ENCODE data around the gene UBLCP1. TPM values are rescaled to one million over a fixed set of nuclear protein-coding genes. Genes with fewer than 3 reads are reported as not detected.

UBLCP1 gene
- total and polyA plus RNA-seq, 2 of the 13 experiments (the other 11 are each of a cell fraction or from before 2014, with no cell fraction given), result 6.5 to 12.6 TPM

- Histone ChIP-seq H3K79me2 (ENCODE audit: insufficient read depth, low read length) (no peaks in the 10 kb centered on the region), H3K27me3 (ENCODE audit: control insufficient read depth in 1 of 2, insufficient read depth in 2 of 2, low read length in 2 of 2) (no peaks in the 10 kb centered on the region; a peak in 1 of 5 replicates), H3K27ac (ENCODE audit: extremely low read length, insufficient read depth, low read length) (no peak overlapping the region), H3K4me1 (ENCODE audit: insufficient read depth, low read length) (peaks cover 28% of the 10 kb centered on the region), H3K9ac (ENCODE audit: insufficient read depth, low read depth, low read length) (no peak overlapping the region), H2AFZ (ENCODE audit: low read length) (no peak overlapping the region), H3K4me2 (ENCODE audit: low read depth, low read length) (peak overlapping the region; percentile 56; the same call in 1 of the 2 replicates), H4K20me1 (ENCODE audit: insufficient read depth, low read length) (no peaks in the 10 kb centered on the region), H3K36me3 (replicated peaks in 1 of 2; ENCODE audit: control insufficient read depth in 1 of 2, insufficient read depth in 2 of 2, low read length in 2 of 2) (no peaks in the 10 kb centered on the region), H3K4me3 (replicated peaks in 1 of 3; ENCODE audit: insufficient read depth in 1 of 3, low read depth in 2 of 3, low read length in 3 of 3) (no peak overlapping the region), H3K9me3 (ENCODE audit: low read length) (no peaks in the 10 kb centered on the region)
- ChIA-PET POLR2A (no interaction called here), CTCF (ENCODE audit: low intra/inter-chr PET ratio, low total read pairs) (no interaction called here)
- no TSS peak for BruUV-seq (replicated peaks)
- WGBS (ENCODE audit: low lambda C conversion rate), result 5% methylated on average over 6 of the region's 6 CpGs
- in situ Hi-C loops (cut with HindIII; ENCODE audit: extremely low pct_ligation_motif_present, low pct_unique_long_range_greater_than_20kb) (no loop called here), intact Hi-C loops (cut with micrococcal nuclease; ENCODE audit: unreplicated experiment) (no loop called here)
- DNase-seq (ENCODE audit: low spot score), result peak; percentile 73
- ATAC-seq, result peak; percentile 93
- FAIRE-seq, result peak; percentile 88
- TF ChIP-seq STAG1 (CRISPR knock-in tag; IDR thresholded peaks at IDR 0.05) (no peak), SNAPC2 (CRISPR knock-in tag; IDR thresholded peaks at IDR 0.05) (no peak), ZHX2 (IDR thresholded peaks at IDR 0.05; ENCODE audit: low read depth) (no peak), ZHX2 (CRISPR knock-in tag; IDR thresholded peaks at IDR 0.05; ENCODE audit: borderline replicate concordance) (no peak), DNMT1 (CRISPR knock-in tag; IDR thresholded peaks at IDR 0.05) (no peak), ZFP36L2 (CRISPR knock-in tag; IDR thresholded peaks at IDR 0.05) (no peak), ZNF333 (CRISPR knock-in tag; IDR thresholded peaks at IDR 0.05; ENCODE audit: borderline replicate concordance) (no peak), MED1 (CRISPR knock-in tag; IDR thresholded peaks at IDR 0.05) (0 out of 2 replicates have a peak, but pooled peaks have one; percentile 30), FOSL1 (CRISPR knock-in tag; IDR thresholded peaks at IDR 0.05; ENCODE audit: borderline replicate concordance) (no peak), ZNF567 (CRISPR knock-in tag; IDR thresholded peaks at IDR 0.05; ENCODE audit: borderline replicate concordance) (no peak), ZNF558 (CRISPR knock-in tag; IDR thresholded peaks at IDR 0.05; ENCODE audit: borderline replicate concordance) (no peak), ZNF616 (CRISPR knock-in tag; IDR thresholded peaks at IDR 0.05; ENCODE audit: low read depth) (no peak), ZBTB42 (CRISPR knock-in tag; IDR thresholded peaks at IDR 0.05) (no peak), NCOA2 (CRISPR knock-in tag; IDR thresholded peaks at IDR 0.05) (peak; percentile 51; the same call in 1 of the 2 replicates), SKIL (CRISPR knock-in tag; IDR thresholded peaks at IDR 0.05; ENCODE audit: borderline replicate concordance) (no peak), NPAS2 (CRISPR knock-in tag; IDR thresholded peaks at IDR 0.05; ENCODE audit: borderline replicate concordance) (no peak)
Observed at GRCh38 chr5:159257629-159258283, 5.3 kb upstream of the UBLCP1 start.
